ENCODE data around the gene HEATR5B.

The HEATR5B gene

GRCh38 chr2:37083873-37084794 is at the start of gene HEATR5B, which contains the start of gene GPATCH11:
TSS of gene HEATR5B (minus strand) at chr2:37084372. CDS start at chr2:37083414, 958 bp downstream.
TSS of gene GPATCH11 (plus strand) at chr2:37084518. CDS start at chr2:37088382, 3,864 bp downstream.
- Histone ChIP-seq H3K79me2 (ENCODE audit: control insufficient read depth, low read length) (peaks cover 40% of the 10 kb centered on the region), H3K27ac (ENCODE audit: low read depth, low read length) (no peak within 1 kb of the TSS)

GRCh38 chr2:37132914-37133313 is 48.7 kb upstream of the HEATR5B start:
- no peaks in the 10 kb centered on the region for H3K9me2 ChIP-seq (replicated peaks; ENCODE audit: control insufficient read depth, low read length)
- H3K79me2 ChIP-seq (ENCODE audit: control insufficient read depth, low read length) = no peaks in the 10 kb centered on the region
- H3K27ac ChIP-seq (ENCODE audit: low read depth, low read length) = no peak overlapping the region
- no peak overlapping the region for H3K4me2 ChIP-seq (ENCODE audit: low read length)
- H4K20me1 ChIP-seq (ENCODE audit: control insufficient read depth, insufficient read depth, low read depth, low read length) = no peaks in the 10 kb centered on the region
- H3K9me3 ChIP-seq (ENCODE audit: control insufficient read depth, insufficient read depth, low read length) = no peaks in the 10 kb centered on the region
- H3K27me3 ChIP-seq (ENCODE audit: control insufficient read depth, low read length) = no peaks in the 10 kb centered on the region
- H3K36me3 ChIP-seq (ENCODE audit: control insufficient read depth, low read length) = peaks cover 36% of the 10 kb centered on the region
- no peaks in the 10 kb centered on the region for H3F3A ChIP-seq (ENCODE audit: control insufficient read depth, insufficient read depth)
- no peak overlapping the region for H3K4me3 ChIP-seq (ENCODE audit: low read length)
- TF ChIP-seq CTCF (IDR thresholded peaks at IDR 0.05; ENCODE audit: low read depth, low read length, poor library complexity, severe bottlenecking) = no peak
- TF ChIP-seq EZH2phosphoT487 (IDR thresholded peaks at IDR 0.05; ENCODE audit: borderline replicate concordance, low read length) = no peak
- H3K4me1 ChIP-seq (ENCODE audit: control insufficient read depth, low read length) = no peaks in the 10 kb centered on the region

More at GRCh38 chr2:37083873-37084794, at the start of gene HEATR5B, which contains the start of gene GPATCH11:
- Histone ChIP-seq H3K4me2 (ENCODE audit: low read length) (peak within 1 kb of the TSS; percentile 71), H3K4me1 (ENCODE audit: control insufficient read depth, low read length) (peaks cover 41% of the 10 kb centered on the region), H3F3A (ENCODE audit: control insufficient read depth, insufficient read depth) (peaks cover 8% of the 10 kb centered on the region), H3K9me2 (replicated peaks; ENCODE audit: control insufficient read depth, low read length) (no peaks in the 10 kb centered on the region), H3K36me3 (ENCODE audit: control insufficient read depth, low read length) (peaks cover 24% of the 10 kb centered on the region), H3K4me3 (ENCODE audit: low read length) (peak within 1 kb of the TSS; percentile 85), H3K9me3 (ENCODE audit: control insufficient read depth, insufficient read depth, low read length) (no peaks in the 10 kb centered on the region), H3K27me3 (ENCODE audit: control insufficient read depth, low read length) (no peaks in the 10 kb centered on the region), H4K20me1 (ENCODE audit: control insufficient read depth, insufficient read depth, low read depth, low read length) (no peaks in the 10 kb centered on the region)
- TF ChIP-seq EZH2phosphoT487 (IDR thresholded peaks at IDR 0.05; ENCODE audit: borderline replicate concordance, low read length) = no peak
- TF ChIP-seq CTCF (IDR thresholded peaks at IDR 0.05; ENCODE audit: low read depth, low read length, poor library complexity, severe bottlenecking) = no peak

GRCh38 chr2:37125416-37125815 is 41.2 kb upstream of the HEATR5B start:
- Histone ChIP-seq H3K4me2 (ENCODE audit: low read length) (no peak overlapping the region), H3K9me3 (ENCODE audit: control insufficient read depth, insufficient read depth, low read length) (no peaks in the 10 kb centered on the region), H3K36me3 (ENCODE audit: control insufficient read depth, low read length) (peaks cover 14% of the 10 kb centered on the region), H3K9me2 (replicated peaks; ENCODE audit: control insufficient read depth, low read length) (no peaks in the 10 kb centered on the region), H3K4me3 (ENCODE audit: low read length) (no peak overlapping the region), H3K27ac (ENCODE audit: low read depth, low read length) (no peak overlapping the region), H3F3A (ENCODE audit: control insufficient read depth, insufficient read depth) (no peaks in the 10 kb centered on the region), H3K79me2 (ENCODE audit: control insufficient read depth, low read length) (no peaks in the 10 kb centered on the region), H3K4me1 (ENCODE audit: control insufficient read depth, low read length) (no peaks in the 10 kb centered on the region), H3K27me3 (ENCODE audit: control insufficient read depth, low read length) (no peaks in the 10 kb centered on the region), H4K20me1 (ENCODE audit: control insufficient read depth, insufficient read depth, low read depth, low read length) (no peaks in the 10 kb centered on the region)
- TF ChIP-seq EZH2phosphoT487 (IDR thresholded peaks at IDR 0.05; ENCODE audit: borderline replicate concordance, low read length) (no peak), CTCF (IDR thresholded peaks at IDR 0.05; ENCODE audit: low read depth, low read length, poor library complexity, severe bottlenecking) (no peak)
